GM19025 (cell line): ENCODE results near the gene STAB1.
"Not testable (repeated sequence)": the region's sequence is repeated elsewhere in the genome, so short reads cannot be mapped to it uniquely, and the experiment has no call there.

Experiments
- ATAC-seq: cut with Tn5 transposase; IDR thresholded peaks from one replicate; pipeline ENCODE4 v1.9.1; 2021; ENCODE audit warnings: mild to moderate bottlenecking, low read depth, moderate library complexity; ENCODE audit not compliant: unreplicated experiment

STAB1 gene

GRCh38 chr3:52522651-52523251 is 27.6 kb downstream of the STAB1 start:
- no peak for ATAC-seq

- no peak for ATAC-seq
These were observed 28.5 kb downstream of the STAB1 start for GRCh38 chr3:52523386-52524257.

- ATAC-seq, result no peak
These were observed 29.2 kb downstream of the STAB1 start for GRCh38 chr3:52524258-52524751.

- no peak for ATAC-seq
These were observed 29.9 kb downstream of the STAB1 start for GRCh38 chr3:52524752-52525679.

GRCh38 chr3:52525680-52526561 is 30.8 kb downstream of the STAB1 start:
- ATAC-seq, result no peak

GRCh38 chr3:52526671-52527038 is 31.5 kb downstream of the STAB1 start:
- ATAC-seq, result not testable (repeated sequence)

GRCh38 chr3:52527039-52527731 is 32.0 kb downstream of the STAB1 start:
- ATAC-seq, result no peak

- ATAC-seq, result no peak
These were observed 32.8 kb downstream of the STAB1 start for GRCh38 chr3:52527732-52528585.

GRCh38 chr3:52528586-52529375 is 33.6 kb downstream of the STAB1 start:
- no peak for ATAC-seq

- no peak for ATAC-seq
These were observed 34.5 kb downstream of the STAB1 start for GRCh38 chr3:52529376-52530333.

GRCh38 chr3:52530918-52531826 is 36.0 kb downstream of the STAB1 start:
- no peak for ATAC-seq

- ATAC-seq, result no peak
These were observed 36.9 kb downstream of the STAB1 start for GRCh38 chr3:52531860-52532516.

- no peak for ATAC-seq
These were observed 37.3 kb downstream of the STAB1 start for GRCh38 chr3:52532517-52532837.

GRCh38 chr3:52532838-52533622 is 37.9 kb downstream of the STAB1 start:
- ATAC-seq, result no peak
